ENCODE measurements around the gene PDCD1. TPM values are rescaled to one million over a fixed set of nuclear protein-coding genes. Genes with fewer than 3 reads are reported as not detected.
A peak's percentile ranks its signal among the peaks of the same experiment; 100 is the strongest.
"Not testable (repeated sequence)": the region's sequence is repeated elsewhere in the genome, so short reads cannot be mapped to it uniquely, and the experiment has no call there.

Gene PDCD1
- polyA plus RNA-seq, 3 donors from 2014 or later = 3.3 TPM; not detected in 2

GRCh38 chr2:241877989-241878970, 19.6 kb upstream of the PDCD1 start:
- Mint-ChIP-seq H3K4me3 (no peak overlapping the region), H3K27me3 (ENCODE audit: low read depth in 3 of 3) (peaks cover 8 to 19% (median 11%) of the 10 kb centered on the region in 3 donors), H3K36me3 (no peaks in the 10 kb centered on the region), H3K27ac (no peak overlapping the region), H3K9me3 (no peaks in the 10 kb centered on the region), H3K4me1 (peaks cover 32 to 35% of the 10 kb centered on the region in 2 donors)
- DNase-seq = peak; percentile 75 to 79 (median 76)

- Mint-ChIP-seq H3K9me3 (no peaks in the 10 kb centered on the region), H3K27me3 (ENCODE audit: low read depth in 3 of 3) (peaks cover 8 to 18% (median 9%) of the 10 kb centered on the region in 3 donors), H3K4me3 (no peak overlapping the region), H3K36me3 (no peaks in the 10 kb centered on the region), H3K27ac (no peak overlapping the region), H3K4me1 (peaks cover 25 to 31% of the 10 kb centered on the region in 2 donors)
- DNase-seq = no peak
These were observed 18.5 kb upstream of the PDCD1 start for GRCh38 chr2:241877197-241877685.

GRCh38 chr2:241876528-241877196, 18.0 kb upstream of the PDCD1 start:
- Mint-ChIP-seq H3K4me3 (no peak overlapping the region), H3K4me1 (peaks cover 20 to 28% of the 10 kb centered on the region in 2 donors), H3K27ac (no peak overlapping the region), H3K27me3 (ENCODE audit: low read depth in 3 of 3) (peaks cover 7 to 16% (median 11%) of the 10 kb centered on the region in 3 donors), H3K36me3 (no peaks in the 10 kb centered on the region), H3K9me3 (no peaks in the 10 kb centered on the region)
- no peak for DNase-seq

GRCh38 chr2:241875754-241876527, 17.2 kb upstream of the PDCD1 start:
- Mint-ChIP-seq H3K4me1 (peaks cover 20 to 27% of the 10 kb centered on the region in 2 donors), H3K4me3 (peak overlapping the region in 1 of 5 donors; percentile 46), H3K27me3 (ENCODE audit: low read depth in 3 of 3) (peaks cover 8 to 16% (median 12%) of the 10 kb centered on the region in 3 donors), H3K27ac (peak overlapping the region in 3 of 6 donors; percentile 40 to 78 (median 73))
- DNase-seq = peak; percentile 25 to 49 (median 39)
- H3K36me3 Mint-ChIP-seq, H3K9me3 Mint-ChIP-seq: not testable (repeated sequence)

- DNase-seq = no peak
- no peak overlapping the region for H3K27ac Mint-ChIP-seq
- peaks cover 10 to 14% (median 13%) of the 10 kb centered on the region in 3 donors for H3K27me3 Mint-ChIP-seq (ENCODE audit: low read depth in 3 of 3)
- H3K36me3 Mint-ChIP-seq = no peaks in the 10 kb centered on the region
- peaks cover 23 to 31% of the 10 kb centered on the region in 2 donors for H3K4me1 Mint-ChIP-seq
- H3K4me3 Mint-ChIP-seq = no peak overlapping the region
- H3K9me3 Mint-ChIP-seq = no peaks in the 10 kb centered on the region
These were observed 15.7 kb upstream of the PDCD1 start for GRCh38 chr2:241874277-241874925.

- DNase-seq = no peak
- H3K4me3 Mint-ChIP-seq = peak overlapping the region in 1 of 5 donors; percentile 46
- H3K4me1 Mint-ChIP-seq = peaks cover 30 to 36% of the 10 kb centered on the region in 2 donors
- no peaks in the 10 kb centered on the region for H3K36me3 Mint-ChIP-seq
- H3K9me3 Mint-ChIP-seq = no peaks in the 10 kb centered on the region
- peak overlapping the region in 1 of 6 donors; percentile 69 for H3K27ac Mint-ChIP-seq
- peaks cover 16 to 17% (median 16%) of the 10 kb centered on the region in 3 donors for H3K27me3 Mint-ChIP-seq (ENCODE audit: low read depth in 3 of 3)
These were observed 15.1 kb upstream of the PDCD1 start for GRCh38 chr2:241873803-241874110.

- H3K4me1 Mint-ChIP-seq = peaks cover 35 to 40% of the 10 kb centered on the region in 2 donors
- no peak overlapping the region for H3K4me3 Mint-ChIP-seq
- peaks cover 16 to 20% (median 19%) of the 10 kb centered on the region in 3 donors for H3K27me3 Mint-ChIP-seq (ENCODE audit: low read depth in 3 of 3)
- no peaks in the 10 kb centered on the region for H3K36me3 Mint-ChIP-seq
- no peak for DNase-seq
- H3K9me3 Mint-ChIP-seq = no peaks in the 10 kb centered on the region
- H3K27ac Mint-ChIP-seq = peak overlapping the region in 1 of 6 donors; percentile 69
These were observed 14.5 kb upstream of the PDCD1 start for GRCh38 chr2:241873081-241873802.

GRCh38 chr2:241872313-241872642, 13.6 kb upstream of the PDCD1 start:
- Mint-ChIP-seq H3K36me3 (no peaks in the 10 kb centered on the region), H3K4me3 (peak overlapping the region in 4 of 5 donors; percentile 27 to 48 (median 36)), H3K27ac (peak overlapping the region in 2 of 6 donors; percentile 53 to 59), H3K9me3 (no peaks in the 10 kb centered on the region), H3K27me3 (ENCODE audit: low read depth in 3 of 3) (peaks cover 16 to 25% (median 19%) of the 10 kb centered on the region in 3 donors), H3K4me1 (peaks cover 45 to 50% of the 10 kb centered on the region in 2 donors)
- no peak for DNase-seq

- Mint-ChIP-seq H3K9me3 (no peaks in the 10 kb centered on the region), H3K27me3 (ENCODE audit: low read depth in 3 of 3) (peaks cover 16 to 25% (median 19%) of the 10 kb centered on the region in 3 donors), H3K4me1 (peaks cover 50 to 55% of the 10 kb centered on the region in 2 donors), H3K4me3 (peak overlapping the region; percentile 55 to 86 (median 83)), H3K36me3 (no peaks in the 10 kb centered on the region), H3K27ac (peak overlapping the region; percentile 87 to 97 (median 92))
- no peak for DNase-seq
These were observed 13.0 kb upstream of the PDCD1 start for GRCh38 chr2:241871538-241872312.

GRCh38 chr2:241870611-241871537, 12.2 kb upstream of the PDCD1 start:
- DNase-seq = peak; percentile 89 to 91 (median 89)
- H3K27ac Mint-ChIP-seq = peak overlapping the region; percentile 87 to 97 (median 92)
- no peaks in the 10 kb centered on the region for H3K9me3 Mint-ChIP-seq
- H3K36me3 Mint-ChIP-seq = no peaks in the 10 kb centered on the region
- H3K27me3 Mint-ChIP-seq (ENCODE audit: low read depth in 3 of 3) = peaks cover 16 to 26% (median 21%) of the 10 kb centered on the region in 3 donors
- peak overlapping the region; percentile 55 to 86 (median 83) for H3K4me3 Mint-ChIP-seq
- peaks cover 53 to 61% of the 10 kb centered on the region in 2 donors for H3K4me1 Mint-ChIP-seq

- H3K27me3 Mint-ChIP-seq (ENCODE audit: low read depth in 3 of 3) = peaks cover 16 to 32% (median 28%) of the 10 kb centered on the region in 3 donors
- DNase-seq = peak in 1 of 3 donors; percentile 51
- H3K9me3 Mint-ChIP-seq = no peaks in the 10 kb centered on the region
- H3K4me1 Mint-ChIP-seq = peaks cover 53 to 62% of the 10 kb centered on the region in 2 donors
- peak overlapping the region in 1 of 6 donors; percentile 97 for H3K27ac Mint-ChIP-seq
- peaks cover 0 to under 1% (median 0%) of the 10 kb centered on the region in 3 donors for H3K36me3 Mint-ChIP-seq
- peak overlapping the region in 1 of 5 donors; percentile 86 for H3K4me3 Mint-ChIP-seq
These were observed 11.4 kb upstream of the PDCD1 start for GRCh38 chr2:241870081-241870541.
